ENCODE results near the gene CCDC127.

- TF ChIP-seq TEAD4 (IDR thresholded peaks at IDR 0.05) (no peak), TCF12 (IDR thresholded peaks at IDR 0.05; ENCODE audit: low read depth) (no peak), REST (IDR thresholded peaks at IDR 0.05; ENCODE audit: low read depth) (no peak), TAF1 (IDR thresholded peaks at IDR 0.05; ENCODE audit: low read depth) (no peak), YY1 (IDR thresholded peaks at IDR 0.05; ENCODE audit: low read depth) (no peak), CREB1 (IDR thresholded peaks at IDR 0.05; ENCODE audit: low read depth) (no peak), RAD21 (IDR thresholded peaks at IDR 0.05; ENCODE audit: low read depth) (no peak), CEBPB (IDR thresholded peaks at IDR 0.05) (no peak)
Measured at GRCh38 chr5:195401-196160, 22.4 kb downstream of the CCDC127 start.
